ENCODE results near the gene SFMBT1. TPM values are rescaled to one million over a fixed set of nuclear protein-coding genes. Genes with fewer than 3 reads are reported as not detected.

Gene SFMBT1
- total RNA-seq, 1 donor = 34.1 TPM

DNA sequence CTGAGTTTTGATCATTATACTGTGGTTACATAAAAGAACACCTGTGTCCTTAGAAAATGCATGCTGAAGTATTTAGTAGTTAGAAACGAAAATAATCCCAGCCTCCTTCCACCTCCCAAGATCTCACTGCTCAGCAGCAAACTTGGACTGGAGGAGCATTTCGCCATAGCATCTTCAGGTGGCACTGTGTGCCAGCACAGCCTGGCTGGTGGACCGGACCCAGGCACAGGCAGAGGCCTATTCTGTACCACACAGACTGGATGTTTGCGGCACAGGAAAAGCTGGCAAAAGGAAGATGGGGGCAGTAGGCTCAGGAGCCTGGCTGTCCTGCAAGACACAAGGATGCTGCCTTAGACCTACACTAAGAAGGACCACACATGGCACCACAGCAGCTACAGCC is 158.7 kb downstream of the SFMBT1 start:
- no peaks in the 10 kb centered on the region for H3K27me3 ChIP-seq (ENCODE audit: insufficient read depth, low read length)
- no peak overlapping the region for H3K4me3 ChIP-seq (ENCODE audit: low read length)
- no peaks in the 10 kb centered on the region for H3K9me3 ChIP-seq (ENCODE audit: low read depth, low read length)
- H3K4me1 ChIP-seq (ENCODE audit: insufficient read depth, low read length) = peaks cover 17% of the 10 kb centered on the region

DNA sequence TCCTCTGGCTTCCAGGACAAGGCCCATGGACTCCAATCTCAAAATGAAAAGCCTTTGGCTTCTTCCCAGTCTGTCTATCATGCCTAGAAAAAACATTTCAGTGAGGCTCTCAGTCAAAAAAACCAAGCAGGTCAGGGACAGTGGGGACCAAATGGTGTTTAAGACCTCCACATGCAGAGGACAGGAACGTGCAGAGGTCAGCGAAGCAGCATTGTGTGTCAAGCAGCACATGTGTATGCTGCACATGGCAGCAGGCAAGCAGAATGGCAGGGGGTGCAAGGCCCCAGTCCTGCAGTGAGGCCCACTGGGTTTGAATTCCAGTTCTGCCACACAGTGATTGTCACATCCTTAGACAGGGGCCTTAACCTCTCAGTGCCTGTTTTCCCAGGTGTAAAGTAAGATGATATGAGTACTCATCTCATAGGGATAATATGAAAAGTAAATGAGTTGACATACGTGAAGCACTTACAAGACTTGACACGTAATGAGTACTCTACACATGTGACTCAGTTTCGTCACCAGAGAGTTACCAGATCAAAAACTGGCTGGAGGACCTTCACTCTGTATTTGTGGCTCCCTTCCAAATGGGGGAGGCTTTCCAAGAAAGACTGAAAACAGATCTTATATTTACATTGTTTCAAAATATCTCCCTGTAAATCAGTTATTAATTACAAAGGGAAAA is 159.7 kb downstream of the SFMBT1 start:
- Histone ChIP-seq H3K4me1 (ENCODE audit: insufficient read depth, low read length) (peaks cover 7% of the 10 kb centered on the region), H3K27me3 (ENCODE audit: insufficient read depth, low read length) (no peaks in the 10 kb centered on the region), H3K9me3 (ENCODE audit: low read depth, low read length) (no peaks in the 10 kb centered on the region), H3K4me3 (ENCODE audit: low read length) (no peak overlapping the region)

DNA sequence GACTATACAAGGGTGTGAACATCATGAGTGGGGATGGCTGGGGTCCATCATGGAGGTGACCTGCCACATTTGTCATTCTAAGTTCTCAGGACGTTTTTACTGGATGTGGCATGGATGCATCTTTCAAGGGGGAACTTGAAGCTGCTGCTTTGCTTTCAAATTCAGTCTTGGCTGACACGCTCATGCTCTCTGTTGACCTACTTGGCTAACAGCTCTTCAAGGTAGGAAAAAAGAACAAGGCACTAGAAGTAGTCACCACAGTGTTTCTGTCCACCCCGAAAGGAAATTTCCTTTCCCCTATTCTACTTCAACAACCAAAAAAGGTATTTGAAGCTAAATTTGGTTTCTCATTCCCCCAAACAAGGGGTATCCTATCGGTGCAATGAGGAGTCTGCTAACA is 163.5 kb downstream of the SFMBT1 start:
- no peak overlapping the region for H3K4me3 ChIP-seq (ENCODE audit: low read length)
- no peaks in the 10 kb centered on the region for H3K4me1 ChIP-seq (ENCODE audit: insufficient read depth, low read length)
- H3K27me3 ChIP-seq (ENCODE audit: insufficient read depth, low read length) = no peaks in the 10 kb centered on the region
- no peaks in the 10 kb centered on the region for H3K9me3 ChIP-seq (ENCODE audit: low read depth, low read length)

DNA sequence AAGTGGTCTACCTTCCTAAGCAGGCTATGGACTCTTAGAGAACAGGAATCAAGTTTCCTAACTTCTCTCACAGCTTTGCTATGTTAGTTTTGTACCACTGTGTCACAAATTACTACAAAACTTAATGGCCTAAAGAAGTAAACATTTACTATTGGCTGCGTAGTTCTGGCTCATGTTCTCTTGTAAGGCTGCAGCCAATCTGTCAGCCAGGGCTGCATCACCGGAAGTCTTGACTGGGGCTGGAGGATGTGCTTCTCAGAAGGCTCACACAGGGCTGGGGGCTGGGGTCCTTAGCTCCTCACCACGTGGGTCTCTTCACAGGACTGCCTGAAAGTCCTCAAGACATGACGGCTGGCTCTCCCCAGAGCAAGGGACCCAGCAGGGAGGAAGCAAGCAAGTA is 164.0 kb downstream of the SFMBT1 start:
- no peaks in the 10 kb centered on the region for H3K9me3 ChIP-seq (ENCODE audit: low read depth, low read length)

DNA sequence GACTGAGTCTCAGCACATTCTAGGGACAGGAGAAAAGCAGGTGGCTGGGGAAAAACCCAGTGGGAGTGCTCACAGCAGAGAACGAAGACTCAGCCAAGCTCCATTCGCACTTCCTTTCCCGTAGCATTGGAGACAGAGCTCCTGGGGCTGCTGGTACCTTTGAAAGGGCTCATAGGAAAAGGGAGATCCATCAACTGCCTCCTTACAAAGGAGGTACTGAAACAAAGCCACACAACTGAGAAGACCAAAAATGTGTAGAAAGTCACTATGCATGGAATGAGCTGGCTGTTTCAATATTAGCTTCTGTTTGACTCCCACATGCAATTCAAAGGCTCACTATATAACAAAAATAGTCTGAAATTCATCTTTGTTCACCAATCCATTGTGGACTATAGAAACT is 165.4 kb downstream of the SFMBT1 start:
- no peaks in the 10 kb centered on the region for H3K27me3 ChIP-seq (ENCODE audit: insufficient read depth, low read length)
- H3K9me3 ChIP-seq (ENCODE audit: low read depth, low read length) = no peaks in the 10 kb centered on the region
- peaks cover 4% of the 10 kb centered on the region for H3K4me1 ChIP-seq (ENCODE audit: insufficient read depth, low read length)
- H3K4me3 ChIP-seq (ENCODE audit: low read length) = no peak overlapping the region

More for the DNA sequence above, 164.0 kb downstream of the SFMBT1 start:
- no peak overlapping the region for H3K4me3 ChIP-seq (ENCODE audit: low read length)
- no peaks in the 10 kb centered on the region for H3K27me3 ChIP-seq (ENCODE audit: insufficient read depth, low read length)
- no peaks in the 10 kb centered on the region for H3K4me1 ChIP-seq (ENCODE audit: insufficient read depth, low read length)

DNA sequence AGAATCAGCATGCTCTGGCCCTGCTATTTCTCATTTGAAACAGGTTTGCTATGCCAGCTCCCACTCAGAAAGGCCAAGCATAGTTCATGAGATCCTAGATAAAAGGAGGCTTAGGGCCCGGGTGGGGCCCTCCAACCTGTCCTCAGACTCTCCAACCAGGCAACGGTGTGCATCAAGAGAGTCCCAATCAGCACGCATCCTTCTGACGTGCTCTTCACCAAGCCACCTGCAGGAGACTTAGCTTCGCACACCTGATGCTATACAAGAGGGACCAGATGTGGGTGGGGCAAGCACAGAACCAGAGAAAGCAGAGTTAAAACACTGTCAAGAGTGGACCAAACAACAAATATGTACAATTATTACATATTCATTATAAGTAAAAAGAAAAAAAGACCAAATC is 165.8 kb downstream of the SFMBT1 start:
- Histone ChIP-seq H3K4me3 (ENCODE audit: low read length) (no peak overlapping the region), H3K27me3 (ENCODE audit: insufficient read depth, low read length) (no peaks in the 10 kb centered on the region), H3K4me1 (ENCODE audit: insufficient read depth, low read length) (peaks cover 8% of the 10 kb centered on the region), H3K9me3 (ENCODE audit: low read depth, low read length) (no peaks in the 10 kb centered on the region)

DNA sequence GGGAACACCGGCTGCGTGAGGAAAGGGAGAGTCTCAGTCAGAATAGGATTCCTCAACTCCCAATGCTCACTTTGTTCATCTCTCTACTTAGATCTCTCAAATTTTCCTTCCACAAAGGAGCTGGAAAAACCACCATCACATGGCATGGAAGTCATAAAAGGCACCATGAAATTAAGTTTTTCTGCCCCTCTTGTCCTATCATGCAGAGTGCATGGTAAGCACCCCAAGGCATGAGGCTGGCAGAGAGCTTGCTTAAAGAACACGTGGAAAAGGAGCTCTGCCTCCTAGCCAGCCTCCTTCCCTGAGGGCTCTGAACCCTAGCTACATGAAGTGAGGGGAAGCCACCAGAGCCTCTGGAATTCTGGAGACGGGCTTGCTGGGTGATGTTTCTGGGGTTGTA is 166.3 kb downstream of the SFMBT1 start:
- Histone ChIP-seq H3K4me1 (ENCODE audit: insufficient read depth, low read length) (peaks cover 13% of the 10 kb centered on the region), H3K27me3 (ENCODE audit: insufficient read depth, low read length) (no peaks in the 10 kb centered on the region), H3K9me3 (ENCODE audit: low read depth, low read length) (no peaks in the 10 kb centered on the region), H3K4me3 (ENCODE audit: low read length) (no peak overlapping the region)

DNA sequence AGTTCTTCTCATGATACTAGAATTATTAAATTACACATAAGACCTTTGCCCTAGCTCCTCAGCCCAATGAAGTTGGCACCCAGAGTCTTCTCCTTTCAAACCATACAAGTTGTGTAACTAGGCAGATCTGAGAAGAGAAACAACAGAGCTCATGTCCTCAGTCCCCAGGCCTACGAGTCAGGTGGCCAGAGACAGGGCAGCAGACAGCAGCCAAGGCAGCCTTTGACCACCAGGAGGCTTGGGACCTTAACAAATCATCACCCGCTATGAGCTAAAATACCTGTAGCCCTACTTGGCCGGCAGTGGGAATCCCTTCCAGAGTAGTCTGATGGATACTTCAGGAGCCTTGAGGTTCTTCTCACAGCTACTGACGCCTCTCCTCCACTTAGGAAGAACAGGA is 166.8 kb downstream of the SFMBT1 start:
- Histone ChIP-seq H3K4me3 (ENCODE audit: low read length) (no peak overlapping the region), H3K27me3 (ENCODE audit: insufficient read depth, low read length) (no peaks in the 10 kb centered on the region), H3K4me1 (ENCODE audit: insufficient read depth, low read length) (peaks cover 16% of the 10 kb centered on the region), H3K9me3 (ENCODE audit: low read depth, low read length) (no peaks in the 10 kb centered on the region)

DNA sequence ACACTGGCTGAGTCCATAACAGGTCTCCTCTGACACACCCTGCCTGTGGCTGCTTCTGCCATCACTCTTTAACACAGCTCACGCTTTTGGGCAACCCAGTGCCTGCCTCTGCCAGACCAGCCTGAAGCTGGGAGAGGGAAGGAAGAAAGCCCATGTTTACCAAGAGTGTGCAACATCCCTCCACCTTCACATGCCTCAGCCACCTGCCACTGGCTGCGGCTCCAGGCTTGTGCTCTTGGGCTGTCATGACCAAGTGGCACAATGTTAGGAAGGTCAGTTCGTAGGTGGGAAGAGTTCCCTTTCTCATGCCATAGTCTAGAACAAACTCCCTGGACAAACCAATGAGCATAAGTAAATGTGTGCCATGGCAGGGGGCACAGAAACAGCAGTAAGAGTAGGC is 168.8 kb downstream of the SFMBT1 start:
- peaks cover 21% of the 10 kb centered on the region for H3K4me1 ChIP-seq (ENCODE audit: insufficient read depth, low read length)
- H3K9me3 ChIP-seq (ENCODE audit: low read depth, low read length) = no peaks in the 10 kb centered on the region
- no peaks in the 10 kb centered on the region for H3K27me3 ChIP-seq (ENCODE audit: insufficient read depth, low read length)

DNA sequence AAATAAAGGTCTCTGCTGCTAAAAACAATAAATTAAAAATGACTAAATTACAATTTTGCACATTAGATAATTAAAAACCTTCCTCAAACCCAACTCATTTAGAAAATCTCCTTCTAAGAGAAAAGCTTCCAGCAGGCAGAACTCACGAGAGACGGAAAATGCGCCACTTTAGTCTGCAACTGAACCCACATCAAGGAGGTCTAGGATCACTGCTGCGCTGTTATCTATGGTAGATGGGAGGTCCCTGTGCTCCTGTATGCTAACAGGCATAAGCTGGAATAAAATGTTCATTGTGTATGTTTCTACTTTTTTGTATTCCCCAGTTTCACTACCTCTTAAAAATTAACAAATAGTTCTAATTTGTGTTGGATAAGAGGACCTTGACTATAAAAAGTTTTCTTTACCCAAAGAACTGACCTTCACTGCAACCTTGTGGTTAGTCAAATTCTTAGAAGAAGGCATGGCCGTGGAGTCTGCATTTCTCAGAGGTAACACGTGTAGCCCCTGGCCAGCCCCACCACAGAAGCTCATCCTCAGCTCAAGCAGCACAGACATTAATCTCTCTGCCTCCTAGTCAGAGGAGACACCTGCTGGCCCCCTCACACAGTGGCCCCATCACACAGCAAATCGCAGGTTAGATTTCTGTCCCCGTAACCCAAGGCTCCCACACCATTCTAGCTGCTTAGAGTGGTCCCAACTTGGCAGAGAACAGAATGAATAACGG is 170.8 kb downstream of the SFMBT1 start:
- Histone ChIP-seq H3K4me1 (ENCODE audit: insufficient read depth, low read length) (peaks cover 21% of the 10 kb centered on the region), H3K27me3 (ENCODE audit: insufficient read depth, low read length) (no peaks in the 10 kb centered on the region), H3K4me3 (ENCODE audit: low read length) (no peak overlapping the region), H3K9me3 (ENCODE audit: low read depth, low read length) (no peaks in the 10 kb centered on the region)

More for the DNA sequence above, 168.8 kb downstream of the SFMBT1 start:
- no peak overlapping the region for H3K4me3 ChIP-seq (ENCODE audit: low read length)

DNA sequence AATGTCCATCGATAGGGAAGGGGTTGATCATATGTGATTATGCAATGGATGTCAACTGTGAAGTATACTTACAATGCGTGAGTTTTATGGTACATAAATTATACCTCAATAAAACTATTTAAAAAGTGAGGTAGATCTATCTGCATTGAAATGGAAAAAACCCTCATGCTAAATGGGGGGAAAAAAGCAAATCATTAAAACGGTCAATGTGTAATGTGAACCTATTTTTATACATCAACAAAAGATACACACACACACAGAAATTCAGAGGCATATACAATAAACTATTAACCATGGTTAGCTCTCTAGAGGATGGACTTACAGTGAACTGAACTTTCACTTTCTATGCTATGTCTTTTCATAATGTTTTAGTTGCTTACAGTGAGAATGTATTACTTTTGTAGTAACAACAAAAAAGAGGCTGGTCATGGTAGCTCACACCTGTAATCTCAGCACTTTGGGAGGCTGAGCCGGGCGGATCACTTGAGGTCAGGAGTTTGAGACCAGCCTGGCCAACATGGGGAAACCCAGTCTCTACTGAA is 171.6 kb downstream of the SFMBT1 start:
- H3K9me3 ChIP-seq (ENCODE audit: low read depth, low read length) = no peaks in the 10 kb centered on the region
- no peak overlapping the region for H3K4me3 ChIP-seq (ENCODE audit: low read length)
- peaks cover 21% of the 10 kb centered on the region for H3K4me1 ChIP-seq (ENCODE audit: insufficient read depth, low read length)
- no peaks in the 10 kb centered on the region for H3K27me3 ChIP-seq (ENCODE audit: insufficient read depth, low read length)

DNA sequence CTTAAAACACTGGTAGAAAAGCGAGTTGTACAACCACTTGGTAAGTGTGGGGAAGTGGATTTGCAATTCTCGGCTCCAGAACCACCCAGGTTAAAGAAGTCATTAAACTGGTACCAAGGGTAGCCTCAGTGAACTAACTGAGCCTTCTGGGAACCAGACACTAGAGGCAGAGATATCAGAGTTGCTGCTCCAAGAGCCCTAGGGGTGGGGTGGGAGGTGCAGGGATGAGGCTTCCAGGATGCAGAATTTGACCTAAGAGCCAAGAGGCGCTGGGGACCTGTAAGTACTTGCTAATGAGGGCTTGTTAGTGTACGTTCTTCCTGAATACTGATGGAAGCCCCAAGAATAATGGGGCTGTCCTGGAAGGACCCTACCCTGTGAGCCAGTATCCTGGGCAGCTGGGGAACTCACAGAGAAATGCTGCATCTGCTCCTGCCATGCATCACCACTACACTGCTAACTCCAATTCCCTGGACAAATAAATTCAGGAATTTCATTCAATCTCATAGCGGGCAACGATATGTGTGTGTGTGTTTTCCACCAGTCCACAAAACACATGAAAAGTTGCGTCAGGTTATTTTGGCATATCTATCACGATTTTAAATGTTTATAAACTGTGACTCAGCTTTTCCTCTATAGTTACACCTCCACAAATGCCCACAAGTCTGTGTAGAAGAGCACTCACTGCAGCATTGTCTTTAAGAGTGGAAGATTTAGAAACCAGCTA is 172.3 kb downstream of the SFMBT1 start:
- Histone ChIP-seq H3K4me3 (ENCODE audit: low read length) (no peak overlapping the region), H3K9me3 (ENCODE audit: low read depth, low read length) (no peaks in the 10 kb centered on the region), H3K27me3 (ENCODE audit: insufficient read depth, low read length) (no peaks in the 10 kb centered on the region), H3K4me1 (ENCODE audit: insufficient read depth, low read length) (peaks cover 21% of the 10 kb centered on the region)

DNA sequence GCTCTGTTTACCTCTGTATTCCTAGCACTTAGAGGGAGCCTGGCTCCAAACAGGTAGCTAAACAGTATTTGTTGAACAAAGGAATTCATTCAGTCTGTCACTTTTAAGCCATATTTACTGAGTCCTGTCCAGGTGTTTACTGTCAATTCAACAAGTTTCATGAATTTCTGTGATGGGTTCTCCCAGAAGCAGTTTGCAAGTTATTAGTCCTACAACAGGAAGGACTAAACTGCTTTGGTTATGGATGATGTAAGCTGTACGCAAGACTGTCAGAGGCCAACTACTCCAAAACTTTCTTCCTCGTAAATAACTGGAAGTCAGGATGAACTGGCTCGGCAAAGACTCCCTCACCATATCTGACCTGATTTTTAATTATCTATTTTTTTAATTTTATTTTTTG is 173.6 kb downstream of the SFMBT1 start:
- Histone ChIP-seq H3K9me3 (ENCODE audit: low read depth, low read length) (no peaks in the 10 kb centered on the region), H3K27me3 (ENCODE audit: insufficient read depth, low read length) (no peaks in the 10 kb centered on the region), H3K4me1 (ENCODE audit: insufficient read depth, low read length) (peaks cover 21% of the 10 kb centered on the region), H3K4me3 (ENCODE audit: low read length) (no peak overlapping the region)

DNA sequence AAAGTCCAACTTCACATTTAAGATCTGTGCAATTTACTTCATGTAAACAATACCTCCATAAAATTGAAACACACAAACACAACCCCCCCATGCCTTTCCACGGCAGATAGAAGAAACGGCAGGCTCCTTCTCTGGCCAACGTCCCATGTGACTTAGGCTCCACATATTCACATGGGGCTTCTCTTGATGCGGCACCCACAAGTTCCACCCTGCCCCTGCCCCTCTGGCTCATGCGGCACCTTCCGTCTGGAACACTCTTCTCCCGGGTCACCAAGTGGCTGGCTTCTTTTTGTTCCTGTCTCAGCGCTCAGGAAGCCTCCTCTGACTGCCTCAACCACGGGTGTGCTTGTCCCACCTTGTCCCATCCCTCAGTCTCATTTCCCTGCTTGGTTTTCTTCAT is 174.1 kb downstream of the SFMBT1 start:
- H3K9me3 ChIP-seq (ENCODE audit: low read depth, low read length) = no peaks in the 10 kb centered on the region
- H3K27me3 ChIP-seq (ENCODE audit: insufficient read depth, low read length) = no peaks in the 10 kb centered on the region
- no peak overlapping the region for H3K4me3 ChIP-seq (ENCODE audit: low read length)

DNA sequence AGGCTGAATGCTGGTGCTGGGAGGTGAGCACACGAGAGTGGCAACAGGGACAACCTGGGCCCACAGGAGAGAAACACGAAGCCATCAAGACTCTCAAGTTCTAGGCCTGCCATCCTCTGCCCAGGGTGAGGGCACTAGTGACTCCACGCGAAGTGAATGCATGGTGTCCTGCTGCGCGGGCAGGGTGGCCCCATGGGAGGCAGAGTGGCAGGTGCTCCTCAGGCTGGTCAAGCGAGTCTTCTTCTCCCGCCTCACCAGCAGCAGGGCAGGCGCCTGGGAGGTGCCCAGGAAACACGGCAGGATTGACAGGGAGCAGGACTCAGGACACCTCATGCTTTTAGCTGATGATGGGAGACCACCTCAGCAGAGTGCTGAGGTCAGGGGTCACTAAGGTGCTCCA is 175.4 kb downstream of the SFMBT1 start:
- Histone ChIP-seq H3K27me3 (ENCODE audit: insufficient read depth, low read length) (no peaks in the 10 kb centered on the region), H3K4me3 (ENCODE audit: low read length) (no peak overlapping the region), H3K4me1 (ENCODE audit: insufficient read depth, low read length) (peaks cover 16% of the 10 kb centered on the region), H3K9me3 (ENCODE audit: low read depth, low read length) (no peaks in the 10 kb centered on the region)

More for the DNA sequence above, 174.1 kb downstream of the SFMBT1 start:
- peaks cover 21% of the 10 kb centered on the region for H3K4me1 ChIP-seq (ENCODE audit: insufficient read depth, low read length)
